Thyroid gland (tissue), 4 donors: Measurements from ENCODE around the gene MYO1D.

Experiments used
- POLR2A ChIP-seq, 2 donors: fragments of 450-650 bp; IDR thresholded peaks; one replicate each; pipeline ENCODE4 v1.6.1; 2017; ENCODE audit warnings: antibody characterized with exemption in 2 of 2, mild to moderate bottlenecking in 2 of 2, moderate library complexity in 1 of 2
- TF ChIP-seq, protein P1 (sequence below), 6 experiments: fragments of 200-600 bp in 3 of 6; fragments of 450-650 bp in 3 of 6; sonication (generic) in 3 of 6; IDR thresholded peaks; one replicate each; pipeline ENCODE4 v1.5.1; 2016 to 2019; ENCODE audit warnings: antibody characterized with exemption in 6 of 6, mild to moderate bottlenecking in 2 of 6, inconsistent platforms in 1 of 6, moderate library complexity in 1 of 6

DNA sequence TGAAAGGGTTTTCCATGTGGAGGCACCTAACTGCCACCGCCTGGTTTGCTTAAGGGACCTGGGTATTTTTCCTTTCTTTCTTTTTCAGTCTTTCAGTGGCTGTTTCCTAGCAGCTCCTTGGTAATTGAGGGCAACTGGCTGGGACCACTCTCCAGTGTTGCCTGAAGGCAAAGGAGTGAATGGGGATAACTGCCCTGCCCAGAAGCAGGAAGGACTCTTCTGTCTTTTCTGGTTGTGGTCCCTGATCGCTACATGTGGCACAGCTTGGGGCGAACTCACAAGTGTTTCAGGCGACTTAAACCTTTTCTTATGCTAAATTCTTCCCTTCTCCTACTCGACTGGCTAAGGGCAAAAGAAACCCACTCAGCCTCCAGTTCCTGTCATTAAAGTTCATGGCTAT lies 40.9 kb upstream of the MYO1D start:
- TF ChIP-seq POLR2A (IDR thresholded peaks at IDR 0.05), result no peak
- TF ChIP-seq, protein P1, sequence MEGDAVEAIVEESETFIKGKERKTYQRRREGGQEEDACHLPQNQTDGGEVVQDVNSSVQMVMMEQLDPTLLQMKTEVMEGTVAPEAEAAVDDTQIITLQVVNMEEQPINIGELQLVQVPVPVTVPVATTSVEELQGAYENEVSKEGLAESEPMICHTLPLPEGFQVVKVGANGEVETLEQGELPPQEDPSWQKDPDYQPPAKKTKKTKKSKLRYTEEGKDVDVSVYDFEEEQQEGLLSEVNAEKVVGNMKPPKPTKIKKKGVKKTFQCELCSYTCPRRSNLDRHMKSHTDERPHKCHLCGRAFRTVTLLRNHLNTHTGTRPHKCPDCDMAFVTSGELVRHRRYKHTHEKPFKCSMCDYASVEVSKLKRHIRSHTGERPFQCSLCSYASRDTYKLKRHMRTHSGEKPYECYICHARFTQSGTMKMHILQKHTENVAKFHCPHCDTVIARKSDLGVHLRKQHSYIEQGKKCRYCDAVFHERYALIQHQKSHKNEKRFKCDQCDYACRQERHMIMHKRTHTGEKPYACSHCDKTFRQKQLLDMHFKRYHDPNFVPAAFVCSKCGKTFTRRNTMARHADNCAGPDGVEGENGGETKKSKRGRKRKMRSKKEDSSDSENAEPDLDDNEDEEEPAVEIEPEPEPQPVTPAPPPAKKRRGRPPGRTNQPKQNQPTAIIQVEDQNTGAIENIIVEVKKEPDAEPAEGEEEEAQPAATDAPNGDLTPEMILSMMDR (IDR thresholded peaks at IDR 0.05), result no peak
